NCI-H1417 treated with DMSO at 0.1 percent for 48 hours (cell line): Measurements from ENCODE around the gene NXPH4.

ENCODE experiments used
- DNase-seq: peaks from one replicate; lab custom pipeline; 2025; lab: John Stamatoyannopoulos, UW

The NXPH4 gene

DNA sequence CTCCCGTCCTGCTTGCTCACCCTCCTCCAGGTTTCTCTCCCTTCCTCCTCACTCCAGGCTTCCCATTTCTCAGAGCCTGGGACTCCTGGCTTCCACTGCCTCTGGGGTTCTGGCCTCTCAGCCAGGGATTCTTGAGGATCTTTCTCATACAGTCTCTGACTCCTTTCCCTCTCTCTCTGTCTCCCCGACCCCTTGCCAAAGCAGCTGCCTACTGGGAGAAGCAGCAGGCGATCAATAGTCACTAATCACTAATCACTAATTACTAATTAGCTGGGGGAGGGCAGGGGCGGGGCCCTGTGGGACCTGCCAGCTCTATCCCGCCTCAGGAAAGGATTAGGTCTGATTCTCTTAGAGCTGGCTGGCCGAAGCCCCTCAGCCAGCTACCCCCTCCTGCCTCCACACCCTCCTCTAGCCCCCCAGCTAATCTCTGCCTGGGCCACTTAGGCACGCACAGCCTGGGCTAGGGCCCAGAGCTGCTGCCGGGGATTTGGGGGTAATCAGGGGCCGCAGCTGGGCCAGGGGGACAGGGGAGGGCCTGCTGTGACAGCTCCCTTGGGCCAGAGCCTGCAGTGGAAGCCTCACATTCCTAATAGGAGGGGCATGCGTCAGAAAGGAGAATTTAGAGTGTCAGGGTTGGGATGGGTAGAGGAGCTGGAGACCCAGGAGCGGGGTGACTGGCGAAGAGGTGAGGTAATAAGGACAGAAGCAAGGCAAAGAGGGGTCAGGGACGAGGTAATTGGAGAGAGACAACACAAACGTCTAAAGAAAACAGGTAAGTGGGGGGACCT is 2.8 kb downstream of the NXPH4 start:
- DNase-seq, result no peak

DNA sequence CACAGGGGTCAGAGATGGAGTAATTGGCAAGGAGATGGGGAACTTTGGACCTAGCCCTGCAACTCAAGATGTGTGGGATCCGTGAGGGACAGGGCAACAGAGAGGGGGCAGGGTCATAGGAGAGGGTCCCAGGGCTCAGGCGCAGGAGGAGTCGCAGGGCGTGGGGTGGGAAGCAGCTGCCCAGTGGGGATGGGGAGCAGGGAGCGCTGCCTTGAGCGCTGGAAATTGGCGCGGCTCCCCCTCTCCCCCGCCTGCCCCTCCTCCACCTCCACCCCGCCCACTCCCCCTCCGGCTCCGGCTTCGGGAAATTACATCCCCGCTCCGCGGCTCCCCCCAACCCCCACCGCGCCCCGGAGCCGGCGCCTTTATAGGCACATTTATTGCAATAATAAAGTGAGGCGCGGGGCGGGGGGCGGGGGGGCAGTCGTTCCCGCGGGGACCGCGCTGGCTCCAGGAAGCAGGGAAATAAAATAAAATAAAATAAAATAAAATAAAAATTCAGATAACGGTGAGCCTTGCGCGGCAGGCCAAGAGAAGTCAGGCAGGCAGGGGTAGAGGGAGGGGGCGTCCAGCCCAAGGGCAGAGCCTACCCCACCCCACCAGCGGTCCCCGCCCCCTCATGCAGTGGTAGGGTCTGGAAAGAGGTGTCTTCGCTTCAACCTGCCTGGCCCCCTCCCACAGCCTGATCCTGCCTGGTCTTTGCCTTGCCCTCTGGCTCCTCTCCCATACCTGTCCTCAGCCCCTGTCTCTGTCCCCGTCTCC is 3.6 kb downstream of the NXPH4 start:
- no peak for DNase-seq

DNA sequence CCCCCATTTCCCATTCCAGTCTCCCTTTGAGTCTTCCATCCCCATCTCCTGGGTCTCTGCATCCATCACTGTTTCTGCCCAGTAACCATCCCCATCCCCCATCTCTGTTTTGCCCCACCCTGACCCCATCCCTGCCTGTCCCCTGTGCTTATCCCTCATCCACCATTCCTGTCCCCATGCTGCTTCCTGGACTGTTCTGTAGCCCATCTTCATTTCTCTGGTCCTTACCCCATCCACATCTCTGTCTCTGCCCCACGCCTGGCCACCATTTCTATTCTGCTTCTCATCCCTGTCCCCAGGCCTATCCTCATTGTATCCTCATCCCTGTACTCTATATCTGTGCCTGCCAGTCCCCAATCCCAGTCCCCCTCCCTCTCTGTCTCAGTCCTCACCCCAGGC is 4.2 kb downstream of the NXPH4 start:
- no peak for DNase-seq

DNA sequence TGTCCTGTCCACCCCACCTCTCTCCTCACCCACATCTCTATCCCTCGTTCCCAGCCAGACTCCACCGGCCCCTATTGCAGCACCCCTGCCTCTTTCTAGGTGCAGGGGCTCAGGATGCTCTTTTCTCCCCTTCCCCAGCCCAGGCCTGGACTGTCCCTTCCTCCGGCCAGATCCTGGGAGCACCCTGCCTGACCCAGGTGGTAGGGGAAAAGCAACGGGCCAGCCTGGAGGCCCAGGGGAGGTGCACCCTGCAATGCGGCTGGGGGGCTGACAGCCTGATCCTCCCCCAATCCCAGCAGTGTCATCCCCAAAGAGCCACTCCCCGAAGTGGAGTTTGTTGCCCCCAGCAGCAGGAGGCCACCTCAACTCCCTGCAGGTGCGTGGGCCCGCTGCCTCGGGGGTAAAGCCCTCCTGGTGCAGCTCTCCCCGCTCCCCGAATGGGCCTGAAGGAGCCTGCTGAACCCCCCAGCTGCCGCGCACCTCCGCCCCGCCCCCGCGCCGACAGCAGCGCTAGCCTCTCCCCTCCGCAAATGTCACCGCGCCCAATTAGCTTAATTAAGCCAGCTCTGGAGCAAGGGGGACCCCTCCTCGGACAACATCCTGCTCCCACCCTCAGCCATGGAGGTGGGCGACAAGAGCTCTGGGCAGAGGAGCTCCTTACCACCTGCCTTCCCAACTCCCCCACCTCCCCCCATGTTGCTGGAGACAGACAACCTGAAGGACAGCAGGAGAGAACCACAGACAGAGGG is 4.7 kb downstream of the NXPH4 start:
- DNase-seq, result no peak

DNA sequence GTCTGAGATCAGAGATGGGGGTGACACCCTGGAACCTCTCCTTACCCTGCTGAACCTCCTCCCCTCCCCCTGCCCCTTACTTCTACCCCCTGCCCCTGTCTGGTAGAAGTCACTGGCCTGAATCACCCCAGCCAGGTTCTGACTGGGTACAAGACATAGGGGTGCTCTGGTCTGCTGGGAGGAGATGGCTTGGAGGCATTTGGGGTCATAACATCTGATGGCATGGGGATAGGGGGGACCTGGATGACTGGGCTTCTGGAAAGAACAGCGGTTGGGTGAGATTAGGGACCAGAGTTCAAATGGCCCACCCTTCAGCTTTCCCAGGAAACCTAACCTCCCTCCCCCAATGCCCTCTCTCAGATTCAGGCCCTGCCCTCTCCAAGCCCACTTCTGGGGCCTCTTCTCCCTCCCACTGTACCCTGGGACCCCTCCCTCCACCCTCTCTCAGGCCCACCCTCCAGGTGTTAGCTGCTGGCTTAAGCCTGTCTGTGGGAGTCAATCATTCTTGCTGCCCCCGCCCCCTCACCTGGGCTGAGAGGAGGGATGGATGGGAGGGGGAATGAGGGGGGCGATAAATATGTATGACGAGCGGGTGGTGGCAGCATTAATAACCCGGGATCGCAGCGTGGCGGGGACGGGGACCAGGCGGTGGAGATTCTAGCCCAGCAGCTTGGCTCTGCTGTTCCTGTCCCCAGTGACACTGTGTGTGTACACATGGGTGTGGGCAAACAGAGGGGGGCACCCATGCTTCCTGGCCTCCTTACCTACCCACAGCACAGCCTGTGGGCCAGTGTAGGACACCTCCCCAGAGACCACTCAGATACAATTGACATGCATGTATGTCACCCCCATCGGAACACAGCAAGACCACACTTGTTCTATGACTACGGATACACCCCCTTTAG is 5.9 kb downstream of the NXPH4 start:
- no peak for DNase-seq

DNA sequence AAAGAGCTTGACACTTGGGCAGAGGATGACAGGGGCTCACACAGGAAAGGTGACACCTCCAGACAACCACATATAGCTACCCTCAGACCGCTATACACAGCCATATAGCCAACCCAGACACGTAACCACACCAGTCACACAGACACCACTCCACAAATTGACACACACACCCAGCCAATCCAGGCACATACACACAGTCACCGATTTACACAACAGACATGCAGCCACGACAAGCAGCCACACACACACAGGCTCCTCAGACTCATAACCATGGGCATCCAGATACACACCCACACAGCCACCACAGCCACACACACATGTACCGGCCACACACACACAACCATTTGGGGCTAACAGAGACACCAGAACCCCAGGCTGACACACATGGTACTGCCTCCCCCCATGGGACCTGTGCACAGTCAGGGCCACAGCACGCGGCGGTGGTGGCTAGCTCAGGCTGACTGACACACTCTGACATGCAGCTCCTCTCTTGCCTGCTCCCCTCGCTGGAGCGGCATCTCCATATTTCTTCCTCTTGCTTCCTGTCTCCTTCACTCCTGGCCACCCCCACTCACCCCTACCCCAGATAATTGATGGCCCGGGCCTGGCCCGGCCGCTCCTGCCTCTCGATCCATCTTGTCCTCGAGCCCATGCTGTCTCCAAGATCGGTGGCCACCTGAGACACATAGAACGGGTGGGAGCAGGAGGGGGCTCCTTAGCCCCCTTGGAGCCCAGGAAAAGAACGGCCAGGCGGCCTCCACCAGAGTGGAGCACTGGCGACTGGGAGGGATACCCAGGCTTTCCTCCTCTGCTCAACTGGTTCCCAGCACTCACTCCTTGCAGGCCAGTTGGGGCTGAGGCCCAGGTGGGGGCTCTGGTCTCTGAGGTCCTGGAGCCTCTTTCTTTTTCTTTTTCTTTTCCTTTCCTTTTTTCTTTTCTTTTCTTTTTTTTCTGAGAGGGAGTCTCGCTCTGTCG is 6.9 kb downstream of the NXPH4 start:
- DNase-seq, result no peak

DNA sequence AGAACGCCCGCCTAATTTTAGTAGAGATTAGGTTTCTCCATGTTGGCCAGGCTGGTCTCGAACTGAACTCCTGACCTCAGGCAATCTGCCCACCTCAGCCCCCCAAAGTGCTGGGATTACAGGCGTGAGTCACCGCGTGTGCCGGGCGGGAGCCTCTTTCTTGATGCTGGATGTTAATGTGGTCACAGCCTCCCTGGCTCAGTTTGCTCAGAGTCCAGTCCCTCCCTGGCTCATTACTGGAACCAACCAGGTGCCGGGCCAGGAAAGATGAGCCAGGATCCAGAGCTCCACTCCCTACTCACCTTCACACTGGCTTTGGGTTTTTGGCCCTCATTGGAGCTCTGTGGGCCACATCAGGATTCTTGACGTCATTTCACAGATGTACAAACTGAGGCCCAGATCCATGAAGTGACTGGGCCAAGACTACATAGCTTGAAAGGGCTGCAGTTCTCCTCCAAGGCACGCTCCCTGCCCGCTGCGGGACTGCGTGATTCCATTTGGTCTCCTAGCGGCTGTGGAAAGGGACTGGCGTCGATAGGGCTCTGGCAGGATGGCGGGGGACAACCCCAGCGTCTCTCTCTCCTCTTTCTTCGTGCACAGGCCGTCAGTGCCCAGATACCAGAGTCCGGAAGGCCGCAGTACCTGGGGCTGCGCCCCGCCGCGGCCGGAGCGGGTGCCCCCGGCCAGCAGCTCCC is 7.8 kb downstream of the NXPH4 start:
- DNase-seq, result no peak

DNA sequence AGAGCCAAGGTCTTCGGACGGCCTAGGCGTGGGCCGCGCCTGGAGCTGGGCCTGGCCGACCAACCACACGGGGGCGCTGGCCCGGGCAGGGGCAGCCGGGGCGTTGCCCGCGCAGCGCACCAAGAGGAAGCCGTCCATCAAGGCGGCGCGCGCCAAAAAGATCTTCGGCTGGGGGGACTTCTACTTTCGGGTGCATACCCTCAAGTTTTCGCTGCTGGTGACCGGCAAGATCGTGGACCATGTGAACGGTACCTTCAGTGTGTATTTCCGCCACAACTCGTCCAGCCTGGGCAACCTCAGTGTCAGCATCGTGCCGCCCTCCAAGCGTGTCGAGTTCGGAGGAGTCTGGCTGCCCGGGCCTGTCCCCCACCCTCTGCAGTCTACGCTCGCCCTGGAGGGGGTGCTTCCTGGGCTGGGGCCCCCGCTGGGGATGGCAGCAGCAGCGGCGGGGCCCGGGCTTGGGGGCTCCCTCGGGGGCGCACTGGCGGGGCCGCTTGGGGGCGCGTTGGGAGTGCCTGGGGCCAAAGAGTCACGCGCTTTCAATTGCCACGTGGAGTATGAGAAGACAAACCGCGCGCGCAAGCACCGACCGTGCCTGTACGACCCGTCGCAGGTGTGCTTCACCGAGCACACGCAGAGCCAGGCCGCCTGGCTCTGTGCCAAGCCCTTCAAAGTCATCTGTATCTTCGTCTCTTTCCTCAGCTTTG is 8.5 kb downstream of the NXPH4 start:
- DNase-seq, result no peak

DNA sequence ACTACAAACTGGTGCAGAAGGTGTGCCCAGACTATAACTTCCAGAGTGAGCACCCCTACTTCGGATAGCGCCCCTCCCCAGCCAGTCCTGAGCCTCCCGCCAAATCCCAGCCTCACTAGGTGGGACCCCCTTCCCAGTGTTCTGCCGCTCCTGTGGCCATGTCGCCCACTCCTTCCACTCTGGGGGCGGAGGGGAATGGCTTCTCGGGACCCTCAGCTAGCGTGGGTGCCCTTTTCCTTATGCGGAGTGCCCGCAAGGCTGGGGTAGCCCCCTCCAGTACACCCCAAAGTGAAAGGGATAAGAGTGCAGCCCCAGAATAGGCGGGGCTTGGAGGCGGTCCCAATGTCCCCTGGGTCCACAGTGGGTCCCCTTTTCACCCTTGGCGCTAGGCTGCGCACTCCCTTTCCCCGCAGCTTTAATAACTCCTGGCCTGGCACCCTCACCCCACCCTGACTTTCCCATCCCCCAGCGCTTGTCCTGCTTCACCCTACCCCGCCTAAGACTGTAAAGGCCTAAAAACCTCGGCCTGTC is 9.2 kb downstream of the NXPH4 start:
- no peak for DNase-seq

DNA sequence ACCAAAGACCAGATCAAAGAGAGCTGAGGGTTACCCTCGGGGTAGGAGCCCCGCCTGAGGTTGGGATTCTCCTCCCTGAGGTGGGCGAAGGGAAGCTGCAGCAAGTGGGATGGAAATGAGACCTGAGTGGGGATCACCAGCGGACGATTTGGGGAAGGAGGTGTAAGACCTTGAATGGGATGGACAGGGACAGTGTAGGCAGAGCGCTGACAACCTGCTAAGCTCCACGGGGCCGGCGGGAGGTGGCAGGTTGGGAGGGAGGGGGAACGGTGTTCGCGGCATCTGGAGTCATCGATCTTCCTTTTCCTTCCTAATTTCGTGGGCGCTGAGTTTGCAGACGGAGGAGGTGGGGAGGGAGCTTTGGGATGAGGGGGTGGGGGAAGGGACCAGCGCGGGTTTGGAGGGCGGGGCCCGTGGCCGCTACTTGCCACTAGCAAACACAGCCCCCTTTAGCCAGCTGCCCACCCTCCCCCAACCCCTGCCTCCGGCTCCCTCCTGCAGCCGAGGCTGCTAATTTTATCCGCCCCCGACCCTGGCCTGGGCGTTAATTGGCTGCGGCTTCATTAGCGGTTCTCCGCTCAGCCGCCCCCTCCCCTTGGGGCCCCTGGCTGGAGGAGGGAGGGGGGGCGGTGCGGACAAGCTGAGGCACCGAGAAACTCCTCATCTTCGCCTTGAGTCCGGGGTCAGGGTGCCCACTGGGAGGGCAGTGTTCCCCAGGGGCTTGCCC is 10.2 kb downstream of the NXPH4 start:
- no peak for DNase-seq

DNA sequence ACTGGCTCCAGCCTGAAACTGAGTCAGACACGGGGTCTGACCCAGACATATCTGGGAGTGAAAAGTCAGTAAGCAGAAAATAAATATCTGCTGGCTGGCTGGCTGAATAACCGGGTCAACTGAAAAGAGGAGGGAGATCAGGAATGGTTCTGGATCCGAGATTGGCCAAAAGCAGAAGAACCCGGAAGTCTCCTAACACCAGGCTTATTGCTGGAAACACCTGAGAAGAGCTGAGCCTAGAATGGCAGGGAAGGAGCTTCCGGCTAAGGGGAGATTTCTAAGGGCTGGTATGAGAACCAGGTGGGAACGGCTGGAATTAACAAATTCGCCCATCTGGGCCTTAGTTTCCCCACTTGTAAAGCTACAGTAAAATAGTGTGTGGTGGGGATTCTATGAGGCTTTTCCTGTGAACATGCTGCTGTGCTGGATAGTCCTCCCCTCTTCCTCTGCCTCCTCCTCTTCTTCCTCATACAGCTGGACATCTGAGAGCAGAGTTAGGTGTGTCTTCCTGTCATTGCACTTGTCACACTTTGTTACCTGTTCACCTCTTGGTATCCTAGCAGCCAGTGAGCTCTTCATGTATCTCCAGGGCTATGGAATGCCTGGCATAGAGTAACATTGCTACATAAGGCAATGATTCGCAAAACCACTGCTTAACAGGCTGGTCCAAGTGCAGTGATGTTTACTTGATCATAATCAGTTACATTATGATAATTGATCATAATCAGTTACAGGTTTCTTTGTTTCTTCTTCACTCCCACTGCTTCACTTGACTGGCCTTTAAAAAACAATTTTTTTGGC is 10.9 kb downstream of the NXPH4 start:
- DNase-seq, result no peak

DNA sequence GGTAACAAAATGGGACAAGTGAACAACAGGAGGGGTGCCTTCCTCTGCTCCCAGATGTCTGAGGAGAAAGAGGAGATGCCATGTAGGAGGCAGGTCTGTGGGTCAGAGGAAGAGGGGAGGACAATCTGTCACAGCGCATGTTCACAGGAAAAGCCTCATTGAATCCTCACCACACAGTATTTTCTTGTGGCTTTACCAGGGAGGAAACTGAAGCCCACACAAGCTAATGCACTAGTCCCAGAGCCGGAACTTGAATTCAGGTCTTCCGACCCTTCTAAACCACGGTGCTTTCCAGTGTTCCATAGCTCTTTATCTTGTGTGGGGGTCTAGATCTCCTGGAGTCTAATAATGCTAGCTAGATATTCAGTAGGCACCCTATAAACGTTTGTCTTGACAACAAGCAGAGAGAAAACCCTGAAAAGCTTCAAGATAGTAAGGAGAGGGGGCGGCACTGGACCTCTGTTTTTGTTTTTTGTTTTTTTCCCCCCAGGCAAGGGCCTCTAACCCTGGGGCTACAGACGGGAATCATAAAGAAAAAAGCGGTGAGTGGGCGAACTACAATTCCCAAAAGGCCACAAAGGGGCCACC is 12.5 kb downstream of the NXPH4 start:
- DNase-seq, result no peak

DNA sequence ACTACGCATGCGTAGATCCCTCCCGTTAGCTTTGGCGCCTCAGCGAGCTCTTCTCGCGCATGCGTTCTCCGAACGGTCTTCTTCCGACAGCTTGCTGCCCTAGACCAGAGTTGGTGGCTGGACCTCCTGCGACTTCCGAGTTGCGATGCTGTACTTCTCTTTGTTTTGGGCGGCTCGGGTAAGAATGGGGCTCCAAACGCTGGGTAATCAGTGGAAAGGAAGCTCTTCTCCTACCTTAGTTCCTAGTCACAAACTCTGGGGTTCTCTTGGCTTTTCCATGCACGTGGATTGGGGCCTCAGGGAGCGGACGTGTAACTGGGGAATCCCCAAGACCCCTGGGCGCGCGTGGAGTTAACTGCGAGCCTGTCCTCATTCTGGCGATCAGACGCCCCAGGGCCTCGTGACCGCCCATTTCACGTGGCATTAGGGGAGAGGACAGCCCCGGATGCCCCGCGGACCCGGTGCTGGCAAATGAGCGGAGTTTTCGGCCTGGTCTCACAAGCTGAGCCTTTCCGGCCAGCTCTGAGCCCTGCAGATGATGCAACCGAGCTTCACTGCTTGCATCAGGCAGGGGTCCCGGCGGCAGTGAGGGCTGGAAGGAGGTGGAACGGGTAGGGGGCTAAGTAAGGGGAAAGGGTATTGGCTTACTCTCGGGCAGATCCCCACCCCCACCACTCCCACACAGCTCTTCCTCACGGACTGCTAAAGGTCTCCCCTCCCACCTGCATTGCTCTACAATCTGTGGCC is 13.2 kb downstream of the NXPH4 start, which contains the start of gene SHMT2:
SHMT2 (plus strand) TSS at position 78 of the 747 bp plus-strand sequence; CDS start at position 146, 68 bp downstream.
- peak; percentile 82 for DNase-seq

DNA sequence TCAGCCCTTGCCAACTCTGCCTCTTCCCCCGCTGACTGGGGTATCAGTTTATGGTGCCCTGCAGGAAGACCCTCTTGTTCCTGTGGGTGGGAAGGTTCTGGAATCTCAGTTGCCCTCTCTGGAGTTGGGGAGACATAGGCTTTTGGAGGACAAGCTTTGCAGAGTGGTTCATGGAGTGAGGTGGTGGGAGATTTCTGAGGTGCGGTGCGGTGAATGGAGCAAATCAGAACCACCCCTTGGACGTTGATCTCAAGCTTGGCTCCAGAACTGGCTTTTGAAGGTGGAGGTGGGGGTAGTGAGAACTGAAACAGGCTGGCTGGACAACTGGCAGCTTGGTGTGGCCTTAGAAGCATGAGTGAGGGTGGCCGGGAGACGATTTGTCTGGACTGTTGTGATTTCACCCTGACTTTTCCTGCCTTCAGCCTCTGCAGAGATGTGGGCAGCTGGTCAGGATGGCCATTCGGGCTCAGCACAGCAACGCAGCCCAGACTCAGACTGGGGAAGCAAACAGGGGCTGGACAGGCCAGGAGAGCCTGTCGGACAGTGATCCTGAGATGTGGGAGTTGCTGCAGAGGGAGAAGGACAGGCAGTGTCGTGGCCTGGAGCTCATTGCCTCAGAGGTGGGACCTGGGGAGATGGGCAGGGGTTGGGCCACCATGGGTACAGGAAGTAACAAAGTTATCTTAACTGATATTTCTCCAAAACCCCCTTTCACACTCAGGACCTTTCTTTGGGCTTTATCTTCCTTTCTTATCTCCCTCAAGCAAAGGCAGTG is 14.0 kb downstream of the NXPH4 start:
- no peak for DNase-seq

DNA sequence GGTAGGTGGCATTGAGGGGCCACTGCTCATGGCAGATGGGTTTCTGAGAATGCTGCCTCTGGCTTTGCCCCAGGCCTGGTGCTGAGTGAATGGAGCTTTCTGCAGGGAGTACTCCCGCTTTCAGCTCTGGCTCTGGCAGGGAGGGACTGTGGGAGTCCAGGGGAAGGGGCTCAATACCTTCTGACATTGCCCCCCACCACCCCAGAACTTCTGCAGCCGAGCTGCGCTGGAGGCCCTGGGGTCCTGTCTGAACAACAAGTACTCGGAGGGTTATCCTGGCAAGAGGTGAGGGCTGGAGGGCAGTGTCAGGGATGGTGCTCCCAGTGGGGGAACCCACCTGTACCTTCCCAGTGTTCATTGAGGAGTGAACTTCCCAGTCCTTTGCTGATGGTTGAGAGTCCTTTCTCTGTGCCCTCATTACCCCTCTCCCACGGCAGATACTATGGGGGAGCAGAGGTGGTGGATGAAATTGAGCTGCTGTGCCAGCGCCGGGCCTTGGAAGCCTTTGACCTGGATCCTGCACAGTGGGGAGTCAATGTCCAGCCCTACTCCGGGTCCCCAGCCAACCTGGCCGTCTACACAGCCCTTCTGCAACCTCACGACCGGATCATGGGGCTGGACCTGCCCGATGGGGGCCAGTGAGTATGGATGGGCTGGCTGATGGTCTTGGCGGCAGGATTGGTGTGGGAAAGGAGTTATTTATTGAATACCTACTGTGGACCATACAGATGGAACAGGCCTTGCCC is 14.9 kb downstream of the NXPH4 start:
- DNase-seq, result no peak
